ENCODE results near the gene RUNX3. TPM values are rescaled to one million over a fixed set of nuclear protein-coding genes. Genes with fewer than 3 reads are reported as not detected.

RUNX3 gene
- total and polyA plus RNA-seq, 2 of the 8 experiments (the other 6 are each of a cell fraction or from before 2014, with no cell fraction given), result 0.62 to 0.82 TPM

GRCh38 chr1:24964811-24965570 is 34.9 kb upstream of the RUNX3 start (continued):
- TF ChIP-seq E2F6 (IDR thresholded peaks at IDR 0.05), result peak; percentile 85
- no peak for TF ChIP-seq SIX5 (IDR thresholded peaks at IDR 0.05; ENCODE audit: low read depth, low read length)
- no peak for TF ChIP-seq BRCA1 (IDR thresholded peaks at IDR 0.05; ENCODE audit: low read depth, low read length)
- no peak for TF ChIP-seq EP300 (IDR thresholded peaks at IDR 0.05; ENCODE audit: borderline replicate concordance in 1 of 2, low read depth in 2 of 2, low read length in 2 of 2)
- TF ChIP-seq POLR2AphosphoS5 (IDR thresholded peaks at IDR 0.05; ENCODE audit: low read depth, low read length), result no peak
- TF ChIP-seq MAFK (IDR thresholded peaks at IDR 0.05; ENCODE audit: low read depth, low read length), result no peak
- peak; percentile 32; the same call in 1 of the 2 replicates for TF ChIP-seq USF2 (IDR thresholded peaks at IDR 0.05; ENCODE audit: low read length)

Measured in H1 (cell line).